Activated T-helper 17 cell treated with anti-CD3 and anti-CD28 coated beads, Interleukin-2, amount 50 U/mL, for 72 hours (primary cell): ENCODE data around the gene LRRC14B. TPM values are rescaled to one million over a fixed set of nuclear protein-coding genes. Genes with fewer than 3 reads are reported as not detected.
"Not testable (repeated sequence)": the region's sequence is repeated elsewhere in the genome, so short reads cannot be mapped to it uniquely, and the experiment has no call there.

Experiments
- ATAC-seq: fragments of 150-1000 bp; cut with Tn5 transposase; replicated peaks from 2 replicates; pipeline ENCODE4 v1.10.0; 2021; ENCODE audit warnings: mild to moderate bottlenecking, moderate library complexity
- H3K27ac Mint-ChIP-seq: one replicate; pipeline ENCODE4 v1.8.0; 2022; ENCODE audit warnings: mixed read lengths
- H3K27me3 Mint-ChIP-seq: one replicate; pipeline ENCODE4 v1.8.0; 2022; ENCODE audit warnings: mixed read lengths
- H3K36me3 Mint-ChIP-seq: one replicate; pipeline ENCODE4 v1.8.0; 2022; ENCODE audit warnings: low read depth, mild to moderate bottlenecking, mixed read lengths
- H3K4me1 Mint-ChIP-seq: one replicate; pipeline ENCODE4 v1.8.0; 2022; ENCODE audit warnings: mixed read lengths
- H3K4me3 Mint-ChIP-seq: one replicate; pipeline ENCODE4 v1.8.0; 2022; ENCODE audit warnings: mild to moderate bottlenecking, mixed read lengths
- H3K9me3 Mint-ChIP-seq: one replicate; pipeline ENCODE4 v1.8.0; 2022; ENCODE audit warnings: mixed read lengths
- total RNA-seq, 2 donors: library from RNA; stranded (reverse); gene quantifications; one replicate each; pipeline ENCODE4 v1.2.3, GENCODE V29; 2022

LRRC14B gene
- total RNA-seq, 2 donors from 2014 or later = not detected

- no peak overlapping the region for H3K27ac Mint-ChIP-seq
- ATAC-seq = no peak
- no peaks in the 10 kb centered on the region for H3K9me3 Mint-ChIP-seq
- peaks cover 18% of the 10 kb centered on the region for H3K27me3 Mint-ChIP-seq
- H3K4me1 Mint-ChIP-seq = no peaks in the 10 kb centered on the region
- H3K4me3 Mint-ChIP-seq = no peak overlapping the region
- H3K36me3 Mint-ChIP-seq = no peaks in the 10 kb centered on the region
These were observed 27.1 kb upstream of the LRRC14B start for GRCh38 chr5:164244-164643.

GRCh38 chr5:164783-165182 is 26.5 kb upstream of the LRRC14B start:
- not testable (repeated sequence) for H3K9me3 Mint-ChIP-seq, ATAC-seq, H3K4me1 Mint-ChIP-seq, H3K27ac Mint-ChIP-seq, H3K4me3 Mint-ChIP-seq, H3K36me3 Mint-ChIP-seq
- peaks cover 13% of the 10 kb centered on the region for H3K27me3 Mint-ChIP-seq

GRCh38 chr5:166441-167372 is 24.6 kb upstream of the LRRC14B start:
- Mint-ChIP-seq H3K36me3 (no peaks in the 10 kb centered on the region), H3K27me3 (no peaks in the 10 kb centered on the region), H3K4me1 (no peaks in the 10 kb centered on the region), H3K4me3 (no peak overlapping the region), H3K27ac (no peak overlapping the region), H3K9me3 (no peaks in the 10 kb centered on the region)
- ATAC-seq = no peak

GRCh38 chr5:167511-167910 is 23.8 kb upstream of the LRRC14B start:
- H3K36me3 Mint-ChIP-seq = no peaks in the 10 kb centered on the region
- no peak overlapping the region for H3K27ac Mint-ChIP-seq
- H3K4me1 Mint-ChIP-seq = no peaks in the 10 kb centered on the region
- H3K27me3 Mint-ChIP-seq = no peaks in the 10 kb centered on the region
- H3K4me3 Mint-ChIP-seq = no peak overlapping the region
- H3K9me3 Mint-ChIP-seq = no peaks in the 10 kb centered on the region
- no peak for ATAC-seq

DNA sequence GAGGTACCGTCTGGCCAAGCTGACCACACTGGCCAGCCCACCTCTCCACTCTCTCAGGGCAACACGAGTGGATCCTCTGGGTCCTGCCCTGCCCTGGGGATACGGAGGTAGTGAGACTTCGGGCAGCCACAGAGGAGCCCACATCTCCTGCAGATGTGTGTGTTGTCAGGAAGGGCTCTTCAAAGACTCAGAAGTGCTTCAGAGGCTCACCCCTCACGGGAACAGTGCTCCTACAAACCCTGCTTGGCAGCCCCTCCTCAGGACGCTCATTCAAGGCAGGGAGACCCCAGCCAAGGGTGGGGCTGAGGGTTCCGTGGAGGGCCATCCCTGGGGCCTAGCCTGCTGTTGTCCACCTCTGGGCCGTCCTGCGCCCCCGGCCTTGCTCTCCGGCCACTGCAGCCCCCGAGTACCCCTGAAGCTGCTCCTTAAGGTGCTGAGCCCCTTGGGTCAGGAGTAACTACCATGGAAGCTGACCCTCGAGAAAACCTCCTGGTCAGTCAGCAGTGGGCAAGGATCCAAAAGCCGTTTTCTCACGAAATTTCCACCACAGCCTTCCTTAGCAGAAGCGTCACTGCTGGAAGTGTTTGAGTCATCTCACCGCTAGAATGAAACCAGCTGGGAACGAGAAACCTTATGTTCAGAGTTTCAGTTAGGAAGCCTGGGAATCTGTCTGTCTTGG is 23.2 kb upstream of the LRRC14B start:
- H3K36me3 Mint-ChIP-seq = no peaks in the 10 kb centered on the region
- no peak for ATAC-seq
- H3K4me1 Mint-ChIP-seq = no peaks in the 10 kb centered on the region
- no peak overlapping the region for H3K4me3 Mint-ChIP-seq
- no peaks in the 10 kb centered on the region for H3K9me3 Mint-ChIP-seq
- no peak overlapping the region for H3K27ac Mint-ChIP-seq
- peaks cover 4% of the 10 kb centered on the region for H3K27me3 Mint-ChIP-seq

GRCh38 chr5:169071-169727 is 22.1 kb upstream of the LRRC14B start:
- H3K27ac Mint-ChIP-seq = no peak overlapping the region
- H3K36me3 Mint-ChIP-seq = no peaks in the 10 kb centered on the region
- no peaks in the 10 kb centered on the region for H3K9me3 Mint-ChIP-seq
- no peaks in the 10 kb centered on the region for H3K4me1 Mint-ChIP-seq
- no peak overlapping the region for H3K4me3 Mint-ChIP-seq
- peaks cover 10% of the 10 kb centered on the region for H3K27me3 Mint-ChIP-seq
- ATAC-seq = no peak

- H3K9me3 Mint-ChIP-seq = no peaks in the 10 kb centered on the region
- no peaks in the 10 kb centered on the region for H3K4me1 Mint-ChIP-seq
- H3K27me3 Mint-ChIP-seq = peaks cover 10% of the 10 kb centered on the region
- no peak overlapping the region for H3K4me3 Mint-ChIP-seq
- no peak for ATAC-seq
- H3K27ac Mint-ChIP-seq = no peak overlapping the region
- H3K36me3 Mint-ChIP-seq = no peaks in the 10 kb centered on the region
These were observed 21.6 kb upstream of the LRRC14B start for GRCh38 chr5:169728-170094.

- no peak overlapping the region for H3K4me3 Mint-ChIP-seq
- ATAC-seq = no peak
- H3K27me3 Mint-ChIP-seq = peaks cover 10% of the 10 kb centered on the region
- no peak overlapping the region for H3K27ac Mint-ChIP-seq
- no peaks in the 10 kb centered on the region for H3K4me1 Mint-ChIP-seq
- H3K9me3 Mint-ChIP-seq = no peaks in the 10 kb centered on the region
- no peaks in the 10 kb centered on the region for H3K36me3 Mint-ChIP-seq
These were observed 20.1 kb upstream of the LRRC14B start for GRCh38 chr5:170971-171800.

DNA sequence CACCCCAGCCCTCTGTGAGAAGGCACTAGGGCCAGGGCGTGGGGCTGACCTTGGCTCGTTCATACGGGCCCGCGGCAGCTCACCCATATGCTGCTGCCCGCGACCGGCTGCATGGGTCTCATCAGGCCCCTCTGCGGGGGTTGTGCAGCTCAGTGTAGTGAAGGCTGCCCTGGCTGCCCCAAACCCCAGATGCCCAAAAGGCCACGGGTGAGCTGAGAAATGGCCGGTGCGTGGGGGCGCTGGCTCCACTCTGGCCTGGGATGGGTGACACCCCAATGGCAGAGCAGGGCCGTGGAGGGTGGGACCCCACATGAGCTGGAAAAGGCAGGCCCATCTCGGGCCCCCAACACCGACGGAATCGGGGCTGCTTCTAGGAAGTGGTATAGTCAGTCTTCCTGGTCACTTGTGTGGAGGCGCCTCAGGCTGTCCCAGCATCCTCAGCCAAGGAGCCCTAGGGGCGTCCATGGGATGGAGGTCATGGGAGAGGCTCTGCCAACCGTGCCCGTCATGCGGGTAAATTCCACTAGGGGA is 19.4 kb upstream of the LRRC14B start:
- H3K9me3 Mint-ChIP-seq = no peaks in the 10 kb centered on the region
- no peak overlapping the region for H3K27ac Mint-ChIP-seq
- no peak for ATAC-seq
- no peak overlapping the region for H3K4me3 Mint-ChIP-seq
- no peaks in the 10 kb centered on the region for H3K36me3 Mint-ChIP-seq
- no peaks in the 10 kb centered on the region for H3K4me1 Mint-ChIP-seq
- H3K27me3 Mint-ChIP-seq = peaks cover 10% of the 10 kb centered on the region

- H3K27ac Mint-ChIP-seq = no peak overlapping the region
- no peaks in the 10 kb centered on the region for H3K36me3 Mint-ChIP-seq
- H3K9me3 Mint-ChIP-seq = no peaks in the 10 kb centered on the region
- no peak for ATAC-seq
- no peaks in the 10 kb centered on the region for H3K4me1 Mint-ChIP-seq
- peaks cover 10% of the 10 kb centered on the region for H3K27me3 Mint-ChIP-seq
- no peak overlapping the region for H3K4me3 Mint-ChIP-seq
These were observed 18.9 kb upstream of the LRRC14B start for GRCh38 chr5:172421-172820.

- Mint-ChIP-seq H3K36me3 (no peaks in the 10 kb centered on the region), H3K4me3 (no peak overlapping the region), H3K27ac (no peak overlapping the region), H3K27me3 (peaks cover 10% of the 10 kb centered on the region), H3K4me1 (no peaks in the 10 kb centered on the region), H3K9me3 (no peaks in the 10 kb centered on the region)
- ATAC-seq = no peak
These were observed 18.4 kb upstream of the LRRC14B start for GRCh38 chr5:172841-173251.

DNA sequence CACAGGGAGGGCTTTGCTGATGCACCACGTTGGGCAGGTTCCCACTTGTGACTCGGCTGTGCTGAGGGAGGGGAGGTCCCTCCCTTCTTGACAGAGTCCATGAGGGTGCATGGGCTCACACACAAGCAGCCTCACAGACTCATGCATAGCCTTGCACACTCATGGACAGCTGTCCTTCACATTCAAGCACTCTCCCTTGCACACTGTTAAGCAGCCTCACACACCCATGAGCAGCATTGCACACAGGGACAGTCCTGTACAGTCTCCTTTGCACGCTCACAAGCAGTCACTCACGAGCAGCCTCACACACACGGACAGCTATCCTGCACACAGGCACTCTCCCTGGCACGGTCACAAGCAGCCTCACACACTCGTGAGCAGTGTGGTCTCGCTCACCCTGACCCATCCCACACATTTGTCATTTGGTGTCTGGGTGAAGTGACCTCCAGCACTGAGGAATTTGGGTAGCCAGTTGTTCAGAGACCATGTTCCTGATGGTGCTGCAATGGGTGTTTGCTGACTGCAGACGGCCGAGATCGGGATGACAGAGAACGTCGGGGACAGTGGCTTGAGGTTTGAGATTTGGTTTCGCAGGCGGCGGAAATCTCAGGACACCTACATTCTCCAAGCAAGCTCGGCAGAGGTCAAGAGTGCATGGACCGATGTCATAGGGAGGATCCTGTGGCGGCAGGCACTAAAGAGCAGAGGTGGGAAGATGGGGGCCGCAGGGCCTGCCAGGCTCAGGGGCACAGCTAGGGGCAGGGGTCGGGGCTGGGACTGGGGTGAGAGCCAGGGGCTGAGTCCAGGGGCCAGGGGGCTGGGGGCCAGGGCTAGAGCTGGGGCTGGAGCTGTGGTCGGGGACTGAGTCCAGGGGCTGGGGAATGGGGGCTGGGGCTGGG is 17.7 kb upstream of the LRRC14B start:
- Mint-ChIP-seq H3K36me3 (no peaks in the 10 kb centered on the region), H3K4me1 (no peaks in the 10 kb centered on the region), H3K27me3 (peaks cover 10% of the 10 kb centered on the region), H3K27ac (no peak overlapping the region), H3K9me3 (no peaks in the 10 kb centered on the region), H3K4me3 (no peak overlapping the region)
- ATAC-seq = no peak

DNA sequence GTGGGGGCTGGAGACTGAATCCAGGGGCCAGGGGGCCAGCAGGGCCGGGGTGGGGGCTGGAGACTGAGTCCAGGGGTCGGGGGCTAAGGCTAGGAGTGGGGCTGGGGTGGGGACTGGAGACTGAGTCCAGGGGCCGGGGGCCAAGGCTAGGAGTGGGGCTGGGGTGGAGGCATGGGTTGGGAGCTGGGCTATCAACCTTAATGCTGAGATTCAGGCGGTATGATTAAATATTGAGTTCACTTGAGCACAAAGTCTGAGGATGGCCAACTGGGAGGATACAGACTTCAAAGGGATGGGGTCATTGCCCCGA is 17.0 kb upstream of the LRRC14B start:
- Mint-ChIP-seq H3K4me1 (no peaks in the 10 kb centered on the region), H3K27ac (no peak overlapping the region)

More for the DNA sequence above, 17.0 kb upstream of the LRRC14B start:
- ATAC-seq = no peak
- Mint-ChIP-seq H3K27me3 (peaks cover 10% of the 10 kb centered on the region), H3K36me3 (no peaks in the 10 kb centered on the region), H3K4me3 (no peak overlapping the region), H3K9me3 (no peaks in the 10 kb centered on the region)
